Cerebellar cortex (tissue), 1 donor: Measurements from ENCODE around the gene HINT2.
A peak's percentile ranks its signal among the peaks of the same experiment; 100 is the strongest.

Experiments
- DNase-seq: peaks from one replicate; pipeline ENCODE4 v3.0.0-alpha.2; 2015; ENCODE audit warnings: low spot score

HINT2 gene

DNA sequence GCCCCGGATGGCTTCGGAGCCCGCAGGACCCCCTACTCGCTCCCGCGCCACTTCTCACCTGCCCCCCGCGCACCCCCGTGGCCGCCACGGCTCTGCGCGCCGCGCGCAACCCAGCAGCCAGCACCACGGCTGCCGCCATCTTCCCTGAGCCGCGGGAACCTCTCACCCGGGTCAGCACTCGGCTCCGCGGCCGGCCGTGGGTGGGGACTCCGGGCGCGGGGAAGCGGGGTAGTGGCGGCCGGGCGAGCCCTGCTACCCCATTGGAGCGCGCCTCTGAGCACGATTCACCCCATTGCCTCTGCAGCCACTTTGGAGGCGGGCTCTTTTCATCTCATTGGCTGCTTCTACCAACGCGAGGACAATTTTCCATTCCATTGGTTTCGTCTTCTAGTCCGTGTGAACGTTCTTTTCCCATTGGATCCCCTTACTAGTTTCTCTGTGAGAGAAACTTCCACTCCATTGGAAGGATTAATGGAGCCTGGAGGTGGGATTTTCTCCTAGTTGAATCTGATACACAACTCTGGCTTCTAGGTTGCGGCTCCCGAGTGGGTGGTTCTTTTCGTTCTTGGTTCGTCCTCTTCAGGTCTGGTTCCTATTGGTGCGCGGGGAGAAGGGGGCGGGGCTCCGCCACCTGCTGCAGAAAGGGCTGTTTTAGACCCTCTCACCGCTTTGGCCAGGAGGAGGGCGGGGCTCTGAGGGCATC lies at the start of gene HINT2:
TSS of gene HINT2 (minus strand) at position 202 of the 703 bp plus-strand sequence. CDS start at position 139, 63 bp downstream.
- DNase-seq: peak; percentile 100

DNA sequence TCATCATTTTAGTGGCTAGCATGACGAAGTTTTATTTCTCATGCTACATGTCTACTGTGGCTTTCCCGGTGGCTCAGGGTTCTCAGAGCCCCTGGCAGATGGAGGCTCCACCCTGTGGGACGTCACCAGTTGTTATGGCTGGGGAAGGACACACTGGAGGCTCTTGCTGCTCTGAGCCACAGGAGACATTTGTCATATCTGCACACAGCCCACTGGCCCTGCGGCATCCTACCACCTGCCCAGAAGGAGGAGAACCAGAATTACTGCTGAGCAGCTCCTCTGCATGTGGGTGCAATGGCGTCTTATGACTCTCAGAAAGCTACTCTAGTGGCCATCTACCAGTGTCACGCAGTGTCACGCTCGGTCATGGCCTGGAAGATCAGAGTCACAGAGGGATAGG lies 48.7 kb upstream of the HINT2 start:
- DNase-seq: no peak

- DNase-seq: no peak
These were observed 47.5 kb upstream of the HINT2 start for GRCh38 chr9:35862328-35862727.

DNA sequence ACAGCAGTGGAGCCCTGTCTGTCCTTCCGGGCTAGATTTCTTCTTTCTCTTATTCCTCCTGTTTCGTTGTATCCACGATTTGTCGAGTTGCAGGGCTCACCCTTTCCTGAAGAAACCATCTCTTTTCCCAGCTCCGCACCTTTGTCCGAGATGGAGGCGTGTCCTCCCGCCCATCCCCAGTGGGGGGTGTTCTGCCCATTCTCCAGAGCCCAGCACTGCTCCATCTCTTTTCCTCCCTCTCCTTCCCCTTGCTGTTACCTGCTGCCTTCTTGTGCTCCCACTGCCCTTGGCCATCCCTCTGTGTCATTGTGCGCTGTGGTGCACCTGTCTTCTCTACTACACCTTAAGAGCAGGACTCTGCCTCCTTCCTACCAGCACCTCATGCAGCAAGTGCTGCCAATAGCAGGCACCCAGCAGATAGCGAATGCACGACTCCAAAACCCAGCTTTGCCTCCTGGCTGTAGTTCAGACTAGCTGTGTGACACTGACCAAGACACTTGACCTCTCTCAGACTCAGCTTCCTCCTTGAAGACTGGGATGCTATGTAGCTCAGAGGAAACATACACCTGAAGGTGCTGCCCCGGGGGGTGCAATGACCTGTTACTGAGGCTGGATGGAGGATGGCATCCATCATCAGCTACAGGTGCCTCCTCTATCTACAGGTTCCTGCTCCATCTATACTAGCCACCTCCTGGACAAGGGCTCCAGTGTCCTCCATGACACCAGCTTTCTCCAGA lies 46.5 kb upstream of the HINT2 start:
- DNase-seq: no peak

- no peak for DNase-seq
These were observed 45.1 kb upstream of the HINT2 start for GRCh38 chr9:35859990-35860339.

GRCh38 chr9:35859310-35859989 lies 44.6 kb upstream of the HINT2 start:
- peak; percentile 81 for DNase-seq

GRCh38 chr9:35858458-35858857 lies 43.6 kb upstream of the HINT2 start:
- no peak for DNase-seq

GRCh38 chr9:35856882-35857281 lies 42.0 kb upstream of the HINT2 start:
- no peak for DNase-seq

- no peak for DNase-seq
These were observed 41.4 kb upstream of the HINT2 start for GRCh38 chr9:35856206-35856605.

DNA sequence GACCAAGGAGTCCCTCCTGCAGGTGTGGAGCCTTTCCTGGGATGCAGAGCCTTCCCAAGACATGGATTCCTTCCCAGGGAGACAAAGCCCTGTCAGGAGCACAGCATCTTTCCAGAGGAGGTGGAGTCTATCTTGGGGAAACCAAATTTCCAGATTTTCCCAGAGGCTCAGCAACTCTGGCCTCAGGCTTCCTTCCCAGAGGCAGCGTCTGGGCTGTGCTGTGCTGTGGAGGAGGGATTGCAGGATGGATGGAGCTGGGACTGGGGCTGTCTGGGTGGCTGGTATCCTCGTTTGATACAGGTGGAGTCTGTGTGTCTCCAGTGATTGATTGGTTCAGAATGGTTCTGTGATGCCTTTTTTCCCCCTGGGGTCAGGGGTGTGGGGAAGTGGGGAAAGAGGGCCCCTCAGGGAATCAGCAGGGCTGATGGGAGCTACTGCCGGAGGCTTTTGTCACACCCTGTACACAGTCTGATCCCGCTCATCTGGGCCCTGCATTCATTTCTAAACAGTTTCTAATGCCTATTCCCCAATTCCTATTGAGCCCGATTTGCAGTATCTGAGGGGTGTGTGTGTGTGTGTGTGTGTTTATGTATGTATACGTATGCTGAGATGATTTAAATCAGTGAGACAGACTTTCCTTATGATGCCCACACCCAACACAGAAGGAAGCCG lies 39.4 kb upstream of the HINT2 start:
- DNase-seq: no peak

DNA sequence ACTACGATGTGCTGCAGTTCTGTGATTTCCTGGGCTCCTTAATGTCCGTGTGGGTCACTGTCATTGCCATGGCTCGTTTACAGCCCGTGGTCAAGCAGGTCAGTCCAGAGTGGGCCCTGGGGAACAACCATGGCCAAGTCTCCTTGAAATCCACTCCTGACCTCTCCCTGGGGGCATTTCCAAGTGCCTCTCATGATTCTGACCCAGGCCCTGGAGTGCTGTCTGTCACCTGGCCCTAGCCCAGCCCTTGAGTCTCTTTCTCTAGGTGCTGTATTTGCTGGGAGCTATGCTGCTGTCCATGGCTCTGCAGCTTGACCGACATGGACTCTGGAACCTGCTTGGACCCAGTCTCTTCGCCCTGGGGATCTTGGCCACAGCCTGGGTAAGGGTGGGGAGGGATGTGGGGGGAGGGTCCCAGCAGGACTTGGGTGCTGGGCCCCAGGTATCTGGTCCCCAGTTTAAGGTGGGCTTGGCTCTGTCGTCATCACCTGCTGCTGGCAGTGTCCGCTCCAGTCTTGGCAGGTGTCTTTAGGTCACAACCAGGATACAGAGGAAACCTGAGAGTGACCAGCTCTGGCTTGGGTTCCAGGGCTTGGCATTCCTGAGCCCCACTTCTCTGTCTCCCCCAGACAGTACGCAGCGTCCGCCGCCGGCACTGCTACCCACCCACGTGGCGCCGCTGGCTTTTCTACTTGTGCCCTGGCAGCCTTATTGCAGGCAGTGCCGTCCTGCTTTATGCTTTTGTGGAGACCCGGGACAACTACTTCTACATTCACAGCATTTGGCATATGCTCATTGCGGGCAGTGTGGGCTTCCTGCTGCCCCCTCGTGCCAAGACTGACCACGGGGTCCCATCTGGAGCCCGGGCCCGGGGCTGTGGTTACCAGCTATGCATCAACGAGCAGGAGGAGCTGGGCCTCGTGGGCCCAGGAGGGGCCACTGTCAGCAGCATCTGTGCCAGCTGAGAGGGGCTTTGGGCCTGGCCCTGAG lies 38.3 kb upstream of the HINT2 start:
- no peak for DNase-seq

GRCh38 chr9:35852267-35852815 lies 37.5 kb upstream of the HINT2 start:
- no peak for DNase-seq

DNA sequence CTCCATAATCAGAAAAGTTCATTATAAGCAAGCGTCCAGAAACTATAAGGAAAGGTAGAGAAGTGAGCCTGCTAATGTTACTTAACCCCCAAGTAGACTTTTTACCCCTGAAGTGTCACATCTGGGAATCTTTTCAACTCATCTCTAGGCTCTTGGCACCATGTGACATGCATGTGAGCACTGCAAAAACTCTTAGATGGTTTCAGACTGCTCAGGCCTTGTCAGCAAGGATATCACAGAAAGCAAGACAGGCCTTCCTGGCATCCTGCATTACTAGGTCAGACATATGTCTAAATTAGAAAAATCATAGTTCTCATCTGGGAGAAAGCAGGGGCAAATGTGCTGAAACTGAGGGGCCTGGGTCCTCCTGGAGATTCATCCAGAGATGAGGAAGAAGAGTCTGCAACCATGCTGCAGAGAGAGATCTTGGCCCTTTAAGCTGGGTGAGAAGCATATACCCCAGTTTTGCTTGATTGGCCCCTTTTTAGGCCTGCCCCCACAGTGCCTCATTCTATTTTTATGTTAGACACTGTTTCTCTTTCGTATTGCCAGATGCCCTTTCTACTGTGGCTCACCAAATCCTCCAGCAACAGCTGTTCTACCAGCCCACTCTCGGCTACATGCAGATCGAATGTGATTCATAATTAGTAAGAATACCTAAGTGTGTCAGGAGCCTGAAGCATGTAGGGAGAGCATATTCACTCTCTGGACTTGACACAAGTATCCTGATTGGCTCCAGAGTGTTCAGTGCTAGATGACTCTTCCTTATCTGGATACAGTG lies 33.1 kb upstream of the HINT2 start:
- DNase-seq: no peak

- no peak for DNase-seq
These were observed 31.3 kb upstream of the HINT2 start for GRCh38 chr9:35845824-35846771.

GRCh38 chr9:35844628-35845270 lies 29.9 kb upstream of the HINT2 start:
- DNase-seq: no peak

DNA sequence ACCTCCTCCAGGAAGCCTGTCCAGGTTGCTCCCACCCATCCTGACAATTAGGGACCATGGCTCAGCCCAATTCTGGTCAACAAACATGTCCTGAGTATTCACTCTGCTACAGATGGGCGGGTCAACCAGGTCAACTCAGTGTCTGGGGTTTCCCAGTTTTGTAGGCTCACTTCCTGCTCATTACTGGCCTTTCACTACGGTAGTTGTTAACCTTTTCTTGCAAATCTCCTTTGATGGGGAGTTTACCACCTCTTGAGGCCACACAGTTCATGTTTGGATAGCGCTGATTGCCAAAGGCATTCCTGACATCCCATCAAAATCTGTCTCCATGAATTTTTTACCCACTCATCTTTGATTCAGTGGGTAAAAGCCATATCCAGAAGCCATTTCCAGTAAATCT lies 28.0 kb upstream of the HINT2 start:
- no peak for DNase-seq

DNA sequence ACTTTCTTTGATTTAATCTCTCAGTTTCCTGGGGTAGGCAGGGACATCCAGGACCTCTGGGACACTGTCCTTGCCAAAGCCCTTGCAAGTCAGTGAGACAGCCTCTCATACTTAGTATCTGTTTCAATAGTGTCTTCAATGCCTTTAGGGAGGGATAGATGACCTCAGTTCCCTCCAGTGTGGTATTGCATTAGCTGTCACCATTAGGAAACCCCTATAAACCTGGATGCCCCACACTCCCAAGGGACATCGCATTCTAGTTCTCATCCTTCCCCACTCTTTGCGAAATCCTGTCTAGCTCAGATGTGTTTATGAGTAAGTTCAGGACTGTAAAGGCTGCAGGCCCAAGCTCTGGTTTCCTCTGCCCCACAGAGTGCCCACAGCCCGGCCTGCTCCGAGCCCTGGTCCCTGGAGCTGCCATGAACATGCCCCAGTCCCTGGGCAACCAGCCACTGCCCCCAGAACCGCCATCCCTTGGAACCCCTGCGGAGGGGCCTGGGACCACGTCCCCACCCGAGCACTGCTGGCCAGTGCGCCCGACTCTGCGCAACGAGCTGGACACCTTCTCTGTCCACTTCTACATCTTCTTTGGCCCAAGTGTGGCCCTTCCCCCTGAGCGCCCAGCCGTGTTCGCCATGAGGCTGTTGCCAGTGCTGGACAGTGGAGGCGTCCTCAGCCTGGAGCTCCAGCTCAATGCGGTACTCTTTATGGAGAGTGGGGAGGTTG lies 27.3 kb upstream of the HINT2 start:
- DNase-seq: no peak

DNA sequence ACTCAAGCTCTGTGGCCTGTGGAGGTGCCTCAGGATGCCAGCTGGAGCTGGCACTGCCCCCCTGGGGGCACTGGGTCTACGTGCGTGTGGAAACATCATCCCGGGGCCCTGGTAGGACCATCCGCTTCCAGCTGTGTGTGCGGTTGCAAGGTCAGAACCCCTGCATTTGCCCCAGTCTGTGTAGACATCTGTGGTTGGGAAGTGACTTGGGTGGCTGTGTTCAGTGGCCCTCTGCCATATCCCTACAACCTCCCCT lies 26.7 kb upstream of the HINT2 start:
- no peak for DNase-seq
